Measurements from ENCODE around the gene DENND4A. TPM values are rescaled to one million over a fixed set of nuclear protein-coding genes. Genes with fewer than 3 reads are reported as not detected.
A peak's percentile ranks its signal among the peaks of the same experiment; 100 is the strongest.

Gene DENND4A
- total and polyA plus RNA-seq, 2 of the 4 experiments (the other 2 are of a cell fraction) = 4.1 to 17.7 TPM

DNA sequence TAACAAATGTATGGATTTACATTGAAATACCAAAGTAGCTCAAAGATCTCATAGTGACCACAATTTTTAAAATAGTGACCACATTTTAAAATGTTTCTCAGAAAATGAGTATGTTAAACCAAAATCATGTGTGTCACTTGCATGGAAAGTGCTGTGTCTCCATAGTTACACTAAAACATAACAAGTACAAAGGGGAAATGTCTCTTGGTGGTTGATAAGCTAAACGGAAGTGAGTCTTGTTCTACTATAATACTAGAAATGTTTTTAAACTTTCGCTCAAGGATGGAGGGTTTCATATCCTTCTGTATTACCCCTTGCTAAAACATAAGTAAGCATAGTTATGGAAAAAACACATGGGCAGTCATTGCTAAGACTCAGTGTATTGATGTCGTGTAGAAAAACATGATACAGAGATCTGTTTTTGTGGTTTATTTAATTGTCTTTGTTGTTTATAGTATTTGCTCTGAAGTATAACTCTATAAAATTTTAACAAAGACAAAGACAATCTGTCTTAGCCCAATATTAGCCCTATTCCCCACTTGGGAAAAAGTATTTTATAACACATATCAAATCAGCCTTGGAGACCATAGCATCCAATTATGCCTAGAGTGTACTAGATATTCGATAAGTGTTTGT, 27.0 kb upstream of the DENND4A start:
- in situ Hi-C loops (cut with MboI; ENCODE audit: low sequenced_read_pairs) = no loop called here
- Histone ChIP-seq H4K20me1 (ENCODE audit: insufficient read depth, low read length) (no peaks in the 10 kb centered on the region), H2BK5ac (ENCODE audit: low read depth, low read length, poor library complexity, severe bottlenecking) (no peak overlapping the region), H3K27me3 (ENCODE audit: control insufficient read depth, insufficient read depth, low read length) (peaks cover 2% of the 10 kb centered on the region; the same call in 1 of the 2 replicates), H3K4me1 (ENCODE audit: control insufficient read depth, insufficient read depth, low read length) (0 out of 2 replicates have a peak, but pooled peaks cover 1% of the 10 kb centered on the region), H3K14ac (replicated peaks; ENCODE audit: low read depth, low read length) (no peak overlapping the region), H2BK20ac (ENCODE audit: low read depth, low read length) (no peak overlapping the region), H2BK15ac (ENCODE audit: low read depth, low read length) (no peak overlapping the region), H4K5ac (ENCODE audit: low read depth, low read length) (no peak overlapping the region), H3K9me3 (ENCODE audit: control insufficient read depth, insufficient read depth, low read length) (no peaks in the 10 kb centered on the region), H2AK5ac (ENCODE audit: low read depth, low read length) (no peak overlapping the region), H3K4me3 (ENCODE audit: insufficient read depth, low read depth, low read length) (no peak overlapping the region), H3K56ac (ENCODE audit: extremely low read depth, insufficient read depth, low read length) (no peak overlapping the region), H3K23ac (ENCODE audit: low read depth, low read length) (no peak overlapping the region), H3K27ac (ENCODE audit: insufficient read depth, low read length) (no peak overlapping the region), H3K9ac (ENCODE audit: low read depth, low read length) (no peak overlapping the region), H4K91ac (ENCODE audit: insufficient read depth, low read depth, low read length) (no peak overlapping the region), H4K8ac (ENCODE audit: low read depth in 2 of 2, low read length in 2 of 2) (no peak overlapping the region), H3K18ac (ENCODE audit: low read depth, low read length) (no peak overlapping the region), H3K9me1 (ENCODE audit: insufficient read depth, low read length) (no peaks in the 10 kb centered on the region), H3K36me3 (ENCODE audit: control insufficient read depth, insufficient read depth, low read length) (no peaks in the 10 kb centered on the region), H2AK9ac (replicated peaks; ENCODE audit: low read depth, low read length, poor library complexity) (no peak overlapping the region), H3K79me1 (ENCODE audit: low read depth in 1 of 2, low read length in 2 of 2) (no peaks in the 10 kb centered on the region), H2AFZ (replicated peaks; ENCODE audit: low read length, poor library complexity) (no peak overlapping the region), H2BK120ac (ENCODE audit: low read depth, low read length) (no peak overlapping the region), H3K4me2 (ENCODE audit: low read depth, low read length) (no peak overlapping the region), H3K4ac (ENCODE audit: low read depth, low read length) (no peak overlapping the region)
- ATAC-seq (ENCODE audit: low read depth) (no peak), DNase-seq (peak; percentile 25)
- intact Hi-C loops (cut with micrococcal nuclease) = no loop called here
- ChIA-PET CTCF (interaction anchor here (0.8 kb wide), 1 partner anchor 180 kb away, joined by 3 read pairs; no protein-coding TSS in a partner anchor), POLR2A (ENCODE audit: unreplicated experiment) (no interaction called here)
- dilution Hi-C loops (cut with HindIII; ENCODE audit: low sequenced_read_pairs, unreplicated experiment) = no loop called here
- no CpG with 5 or more reads among the region's 4 CpGs for WGBS, 2 experiments (ENCODE audit: extremely low coverage in 2 of 2, insufficient read length in 1 of 2)
- TF ChIP-seq, protein P1, sequence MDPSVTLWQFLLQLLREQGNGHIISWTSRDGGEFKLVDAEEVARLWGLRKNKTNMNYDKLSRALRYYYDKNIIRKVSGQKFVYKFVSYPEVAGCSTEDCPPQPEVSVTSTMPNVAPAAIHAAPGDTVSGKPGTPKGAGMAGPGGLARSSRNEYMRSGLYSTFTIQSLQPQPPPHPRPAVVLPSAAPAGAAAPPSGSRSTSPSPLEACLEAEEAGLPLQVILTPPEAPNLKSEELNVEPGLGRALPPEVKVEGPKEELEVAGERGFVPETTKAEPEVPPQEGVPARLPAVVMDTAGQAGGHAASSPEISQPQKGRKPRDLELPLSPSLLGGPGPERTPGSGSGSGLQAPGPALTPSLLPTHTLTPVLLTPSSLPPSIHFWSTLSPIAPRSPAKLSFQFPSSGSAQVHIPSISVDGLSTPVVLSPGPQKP (IDR thresholded peaks at IDR 0.05; ENCODE audit: borderline replicate concordance, low read depth, low read length) = no peak
- TF ChIP-seq POLR2A (IDR thresholded peaks at IDR 0.05; ENCODE audit: low read depth, low read length) (no peak), BHLHE40 (IDR thresholded peaks at IDR 0.05; ENCODE audit: low read depth, low read length) (no peak), RCOR1 (IDR thresholded peaks at IDR 0.05; ENCODE audit: insufficient replicate concordance, low read length) (no peak), MAZ (IDR thresholded peaks at IDR 0.05; ENCODE audit: borderline replicate concordance, low read depth, low read length) (no peak), MXI1 (IDR thresholded peaks at IDR 0.05; ENCODE audit: borderline replicate concordance, low read depth, low read length) (no peak), CHD1 (IDR thresholded peaks at IDR 0.05; ENCODE audit: low read depth, low read length) (no peak), NFE2L2 (IDR thresholded peaks at IDR 0.05; ENCODE audit: low read depth, low read length) (no peak), CEBPB (IDR thresholded peaks at IDR 0.05; ENCODE audit: low read depth, low read length) (no peak), MAFK (IDR thresholded peaks at IDR 0.05; ENCODE audit: low read depth, low read length) (no peak), FOS (IDR thresholded peaks at IDR 0.05; ENCODE audit: low read depth, low read length) (no peak), RAD21 (IDR thresholded peaks at IDR 0.05; ENCODE audit: low read length) (no peak), SMC3 (IDR thresholded peaks at IDR 0.05; ENCODE audit: low read depth, low read length) (no peak), RFX5 (IDR thresholded peaks at IDR 0.05; ENCODE audit: low read depth, low read length) (no peak)
- TF ChIP-seq, protein P2, sequence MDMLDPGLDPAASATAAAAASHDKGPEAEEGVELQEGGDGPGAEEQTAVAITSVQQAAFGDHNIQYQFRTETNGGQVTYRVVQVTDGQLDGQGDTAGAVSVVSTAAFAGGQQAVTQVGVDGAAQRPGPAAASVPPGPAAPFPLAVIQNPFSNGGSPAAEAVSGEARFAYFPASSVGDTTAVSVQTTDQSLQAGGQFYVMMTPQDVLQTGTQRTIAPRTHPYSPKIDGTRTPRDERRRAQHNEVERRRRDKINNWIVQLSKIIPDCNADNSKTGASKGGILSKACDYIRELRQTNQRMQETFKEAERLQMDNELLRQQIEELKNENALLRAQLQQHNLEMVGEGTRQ (IDR thresholded peaks at IDR 0.05; ENCODE audit: low read depth, low read length) = no peak
- TF ChIP-seq, protein P3, sequence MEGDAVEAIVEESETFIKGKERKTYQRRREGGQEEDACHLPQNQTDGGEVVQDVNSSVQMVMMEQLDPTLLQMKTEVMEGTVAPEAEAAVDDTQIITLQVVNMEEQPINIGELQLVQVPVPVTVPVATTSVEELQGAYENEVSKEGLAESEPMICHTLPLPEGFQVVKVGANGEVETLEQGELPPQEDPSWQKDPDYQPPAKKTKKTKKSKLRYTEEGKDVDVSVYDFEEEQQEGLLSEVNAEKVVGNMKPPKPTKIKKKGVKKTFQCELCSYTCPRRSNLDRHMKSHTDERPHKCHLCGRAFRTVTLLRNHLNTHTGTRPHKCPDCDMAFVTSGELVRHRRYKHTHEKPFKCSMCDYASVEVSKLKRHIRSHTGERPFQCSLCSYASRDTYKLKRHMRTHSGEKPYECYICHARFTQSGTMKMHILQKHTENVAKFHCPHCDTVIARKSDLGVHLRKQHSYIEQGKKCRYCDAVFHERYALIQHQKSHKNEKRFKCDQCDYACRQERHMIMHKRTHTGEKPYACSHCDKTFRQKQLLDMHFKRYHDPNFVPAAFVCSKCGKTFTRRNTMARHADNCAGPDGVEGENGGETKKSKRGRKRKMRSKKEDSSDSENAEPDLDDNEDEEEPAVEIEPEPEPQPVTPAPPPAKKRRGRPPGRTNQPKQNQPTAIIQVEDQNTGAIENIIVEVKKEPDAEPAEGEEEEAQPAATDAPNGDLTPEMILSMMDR (conservative IDR thresholded peaks at IDR 0.05; ENCODE audit: low read depth, low read length) = no peak
- BruUV-seq (replicated peaks) = no TSS peak
